SU-DHL-6 (cell line): ENCODE data around the gene PGM1.

Experiments
- CTCF ChIP-seq: fragments of 200-600 bp; sonication (generic); IDR thresholded peaks from one replicate; pipeline ENCODE4 v1.5.1; 2017; ENCODE audit warnings: antibody characterized with exemption, mild to moderate bottlenecking, low read length, moderate library complexity; ENCODE audit not compliant: insufficient read depth, poor library complexity, severe bottlenecking
- EZH2phosphoT487 ChIP-seq: fragments of 200-600 bp; sonication (generic), shearing (Covaris generic); conservative IDR thresholded peaks from 2 replicates; pipeline ENCODE4 v1.6.1; 2018; ENCODE audit warnings: mild to moderate bottlenecking, antibody characterized with exemption, low read length, moderate library complexity, mixed read lengths

GRCh38 chr1:63665410-63665809, 72.2 kb downstream of the PGM1 start:
- TF ChIP-seq CTCF (no peak), EZH2phosphoT487 (no peak)
